Ishikawa (cell line): ENCODE measurements around the gene SHISAL1.

Source experiments
- CEBPB ChIP-seq: IDR thresholded peaks from 2 replicates; pipeline ENCODE4 v1.6.1; 2012
- CREB1 ChIP-seq: IDR thresholded peaks from 2 replicates; pipeline ENCODE4 v1.6.1; 2012; ENCODE audit warnings: low read depth
- EGR1 ChIP-seq: IDR thresholded peaks from 2 replicates; pipeline ENCODE4 v1.6.1; 2012
- EP300 ChIP-seq: IDR thresholded peaks from 2 replicates; pipeline ENCODE4 v1.6.1; 2012; ENCODE audit warnings: borderline replicate concordance
- FOXM1 ChIP-seq: IDR thresholded peaks from 2 replicates; pipeline ENCODE4 v1.6.1; 2012; ENCODE audit warnings: low read depth, borderline replicate concordance
- NFIC ChIP-seq: IDR thresholded peaks from 2 replicates; pipeline ENCODE4 v1.6.1; 2012
- RAD21 ChIP-seq: IDR thresholded peaks from 2 replicates; pipeline ENCODE4 v1.6.1; 2012; ENCODE audit warnings: low read depth
- TAF1 ChIP-seq: IDR thresholded peaks from 2 replicates; pipeline ENCODE4 v1.6.1; 2012; ENCODE audit warnings: low read depth, mild to moderate bottlenecking
- TCF12 ChIP-seq: IDR thresholded peaks from 2 replicates; pipeline ENCODE4 v1.6.1; 2012; ENCODE audit warnings: low read depth
- TEAD4 ChIP-seq: IDR thresholded peaks from 2 replicates; pipeline ENCODE4 v1.6.1; 2012
- YY1 ChIP-seq: IDR thresholded peaks from 2 replicates; pipeline ENCODE4 v1.6.1; 2012; ENCODE audit warnings: low read depth
- ZBTB7A ChIP-seq: IDR thresholded peaks from 2 replicates; pipeline ENCODE4 v1.6.1; 2012; ENCODE audit warnings: low read depth
- TF ChIP-seq, protein P1 (sequence below): IDR thresholded peaks from 2 replicates; pipeline ENCODE4 v1.6.1; 2012; ENCODE audit warnings: low read depth, mild to moderate bottlenecking
- TF ChIP-seq, protein P2 (sequence below): IDR thresholded peaks from 2 replicates; pipeline ENCODE4 v1.6.1; 2012
- TF ChIP-seq, protein P3 (sequence below): IDR thresholded peaks from 2 replicates; pipeline ENCODE4 v1.6.1; 2012

The SHISAL1 gene

DNA sequence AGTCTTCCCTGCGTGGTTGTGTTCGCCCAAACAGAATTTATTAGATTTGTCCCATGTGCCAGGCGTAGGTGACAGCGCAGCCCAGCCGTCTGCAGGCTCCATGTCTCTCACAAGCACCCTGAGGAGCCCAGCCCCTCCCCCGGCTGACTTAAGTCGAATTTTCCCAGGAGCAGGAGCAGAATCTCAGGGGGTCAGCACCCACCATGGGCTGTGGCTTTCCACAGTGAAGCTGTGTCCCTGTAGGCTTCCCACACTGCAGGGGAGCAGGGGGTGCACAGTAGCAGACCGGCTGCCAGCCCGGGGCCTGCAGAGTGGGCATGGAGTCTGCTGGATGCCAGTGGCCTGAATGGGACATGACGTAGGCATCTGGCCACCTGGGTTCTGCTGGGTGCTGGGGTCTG, 116.0 kb downstream of the SHISAL1 start:
- TF ChIP-seq, protein P1, sequence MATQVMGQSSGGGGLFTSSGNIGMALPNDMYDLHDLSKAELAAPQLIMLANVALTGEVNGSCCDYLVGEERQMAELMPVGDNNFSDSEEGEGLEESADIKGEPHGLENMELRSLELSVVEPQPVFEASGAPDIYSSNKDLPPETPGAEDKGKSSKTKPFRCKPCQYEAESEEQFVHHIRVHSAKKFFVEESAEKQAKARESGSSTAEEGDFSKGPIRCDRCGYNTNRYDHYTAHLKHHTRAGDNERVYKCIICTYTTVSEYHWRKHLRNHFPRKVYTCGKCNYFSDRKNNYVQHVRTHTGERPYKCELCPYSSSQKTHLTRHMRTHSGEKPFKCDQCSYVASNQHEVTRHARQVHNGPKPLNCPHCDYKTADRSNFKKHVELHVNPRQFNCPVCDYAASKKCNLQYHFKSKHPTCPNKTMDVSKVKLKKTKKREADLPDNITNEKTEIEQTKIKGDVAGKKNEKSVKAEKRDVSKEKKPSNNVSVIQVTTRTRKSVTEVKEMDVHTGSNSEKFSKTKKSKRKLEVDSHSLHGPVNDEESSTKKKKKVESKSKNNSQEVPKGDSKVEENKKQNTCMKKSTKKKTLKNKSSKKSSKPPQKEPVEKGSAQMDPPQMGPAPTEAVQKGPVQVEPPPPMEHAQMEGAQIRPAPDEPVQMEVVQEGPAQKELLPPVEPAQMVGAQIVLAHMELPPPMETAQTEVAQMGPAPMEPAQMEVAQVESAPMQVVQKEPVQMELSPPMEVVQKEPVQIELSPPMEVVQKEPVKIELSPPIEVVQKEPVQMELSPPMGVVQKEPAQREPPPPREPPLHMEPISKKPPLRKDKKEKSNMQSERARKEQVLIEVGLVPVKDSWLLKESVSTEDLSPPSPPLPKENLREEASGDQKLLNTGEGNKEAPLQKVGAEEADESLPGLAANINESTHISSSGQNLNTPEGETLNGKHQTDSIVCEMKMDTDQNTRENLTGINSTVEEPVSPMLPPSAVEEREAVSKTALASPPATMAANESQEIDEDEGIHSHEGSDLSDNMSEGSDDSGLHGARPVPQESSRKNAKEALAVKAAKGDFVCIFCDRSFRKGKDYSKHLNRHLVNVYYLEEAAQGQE, result no peak
- TF ChIP-seq EP300, result no peak
- no peak for TF ChIP-seq EGR1
- no peak for TF ChIP-seq TCF12
- no peak for TF ChIP-seq CREB1
- no peak for TF ChIP-seq TAF1
- no peak for TF ChIP-seq NFIC
- no peak for TF ChIP-seq TEAD4
- no peak for TF ChIP-seq CEBPB
- TF ChIP-seq FOXM1, result no peak
- TF ChIP-seq, protein P2, sequence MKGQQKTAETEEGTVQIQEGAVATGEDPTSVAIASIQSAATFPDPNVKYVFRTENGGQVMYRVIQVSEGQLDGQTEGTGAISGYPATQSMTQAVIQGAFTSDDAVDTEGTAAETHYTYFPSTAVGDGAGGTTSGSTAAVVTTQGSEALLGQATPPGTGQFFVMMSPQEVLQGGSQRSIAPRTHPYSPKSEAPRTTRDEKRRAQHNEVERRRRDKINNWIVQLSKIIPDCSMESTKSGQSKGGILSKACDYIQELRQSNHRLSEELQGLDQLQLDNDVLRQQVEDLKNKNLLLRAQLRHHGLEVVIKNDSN, result no peak
- no peak for TF ChIP-seq ZBTB7A

DNA sequence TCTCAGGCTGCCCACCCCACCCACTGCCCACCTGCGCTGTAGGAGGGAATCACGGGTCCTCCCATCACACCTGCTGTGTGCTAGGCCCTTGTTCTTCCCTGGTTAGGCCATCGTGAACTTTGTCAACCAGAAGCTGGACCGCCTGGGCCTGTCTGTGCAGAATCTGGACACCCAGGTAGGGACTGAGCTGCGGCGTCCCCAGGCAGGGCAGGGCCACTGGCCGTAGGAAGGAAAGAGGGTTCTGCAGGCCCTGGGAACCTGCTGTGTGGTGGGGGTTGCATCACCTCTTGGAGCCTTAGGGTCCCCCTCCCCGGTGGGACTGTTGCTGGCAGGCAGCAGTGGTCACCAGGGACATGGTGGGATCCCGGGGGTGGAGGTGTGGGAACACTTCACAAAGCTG, 116.5 kb downstream of the SHISAL1 start:
- TF ChIP-seq, protein P1, result no peak
- TF ChIP-seq EP300, result no peak

DNA sequence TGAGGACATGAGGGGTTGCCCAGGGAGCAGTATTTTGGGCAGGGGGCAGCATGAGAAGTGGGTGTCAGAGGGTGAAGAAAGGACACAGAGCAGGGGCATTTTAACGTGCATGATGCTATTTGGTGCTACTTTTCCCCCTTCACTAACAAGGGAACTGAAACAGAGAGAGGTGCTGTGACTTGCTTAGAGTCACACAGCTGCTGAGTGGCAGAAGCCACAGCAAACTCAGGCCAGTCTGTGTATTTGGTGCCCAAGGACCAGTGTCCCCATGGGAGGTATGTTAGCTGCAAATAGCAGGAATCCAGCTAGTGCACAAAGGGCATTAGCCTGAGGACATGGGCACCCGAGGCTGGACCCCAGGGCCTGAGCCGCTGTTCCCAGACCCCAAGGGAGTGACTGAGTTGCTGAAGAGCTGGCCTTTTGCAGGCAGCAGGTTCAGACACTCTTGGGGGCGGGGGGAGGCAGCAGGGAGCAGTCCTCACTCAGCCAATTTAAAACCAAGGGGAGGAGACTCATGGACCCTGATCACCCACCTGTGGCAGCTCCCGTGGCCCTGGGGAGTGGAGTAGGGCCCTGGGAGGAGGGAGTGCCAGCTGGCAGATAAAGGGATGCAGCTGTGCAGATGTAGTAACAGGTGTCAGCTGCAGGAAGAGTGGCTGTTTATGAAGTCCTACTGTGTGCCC, 117.4 kb downstream of the SHISAL1 start:
- TF ChIP-seq EP300 (no peak), RAD21 (no peak), FOXM1 (no peak), YY1 (no peak), TEAD4 (no peak), NFIC (no peak), CREB1 (no peak), TAF1 (no peak), CEBPB (no peak), TCF12 (no peak)
- TF ChIP-seq, protein P1, result no peak
- TF ChIP-seq, protein P3, sequence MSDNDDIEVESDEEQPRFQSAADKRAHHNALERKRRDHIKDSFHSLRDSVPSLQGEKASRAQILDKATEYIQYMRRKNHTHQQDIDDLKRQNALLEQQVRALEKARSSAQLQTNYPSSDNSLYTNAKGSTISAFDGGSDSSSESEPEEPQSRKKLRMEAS, result no peak
- TF ChIP-seq, protein P2, result no peak

DNA sequence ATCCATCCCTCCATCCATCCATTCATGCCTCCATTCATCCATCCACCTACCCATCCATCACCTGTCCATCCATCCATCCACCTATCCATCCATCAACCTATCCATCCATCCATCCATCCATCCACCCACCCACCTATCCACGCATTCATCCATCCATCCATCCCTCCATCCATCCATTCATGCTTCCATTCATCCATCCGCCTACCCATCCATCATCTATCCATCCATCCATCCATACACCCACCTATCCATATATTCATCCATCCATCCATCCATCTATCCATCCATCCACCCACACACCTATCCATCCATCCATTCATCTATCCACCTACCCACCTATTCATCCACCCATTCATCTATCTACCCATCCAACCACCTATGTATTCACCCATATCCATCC, 118.2 kb downstream of the SHISAL1 start:
- TF ChIP-seq, protein P2, result no peak
- TF ChIP-seq RAD21 (no peak), EP300 (no peak), TEAD4 (no peak), TCF12 (no peak), EGR1 (no peak), NFIC (no peak), FOXM1 (no peak), YY1 (no peak), ZBTB7A (no peak), CREB1 (no peak), TAF1 (no peak), CEBPB (no peak)
- TF ChIP-seq, protein P1, result no peak
- TF ChIP-seq, protein P3, result no peak
